ENCODE data around the gene EMC8.
"Not testable (repeated sequence)": the region's sequence is repeated elsewhere in the genome, so short reads cannot be mapped to it uniquely, and the experiment has no call there.

The EMC8 gene

GRCh38 chr16:85819771-85820170 is 20.4 kb upstream of the EMC8 start:
- in situ Hi-C loops (cut with HindIII; ENCODE audit: low pct_unique_long_range_greater_than_20kb, low sequenced_read_pairs) = no loop called here
- DNase-seq (ENCODE audit: low read depth in 1 of 2, low spot score in 1 of 2) = no peak
- no peak for TF ChIP-seq JUND (IDR thresholded peaks at IDR 0.05; ENCODE audit: low read depth)

- in situ Hi-C loops (cut with HindIII; ENCODE audit: low pct_unique_long_range_greater_than_20kb, low sequenced_read_pairs) = no loop called here
- DNase-seq (ENCODE audit: low read depth in 1 of 2, low spot score in 1 of 2) = peak; percentile 91 to 95
- TF ChIP-seq JUND (IDR thresholded peaks at IDR 0.05; ENCODE audit: low read depth) = no peak
These were observed 19.9 kb upstream of the EMC8 start for GRCh38 chr16:85819245-85819644.

- DNase-seq (ENCODE audit: low read depth in 1 of 2, low spot score in 1 of 2); in situ Hi-C loops (cut with HindIII; ENCODE audit: low pct_unique_long_range_greater_than_20kb, low sequenced_read_pairs): not testable (repeated sequence)
These were observed 17.9 kb upstream of the EMC8 start for GRCh38 chr16:85817195-85817594.

- no peak for DNase-seq (ENCODE audit: low read depth in 1 of 2, low spot score in 1 of 2)
- in situ Hi-C loops (cut with HindIII; ENCODE audit: low pct_unique_long_range_greater_than_20kb, low sequenced_read_pairs) = no loop called here
- TF ChIP-seq JUND (IDR thresholded peaks at IDR 0.05; ENCODE audit: low read depth) = no peak
These were observed 16.8 kb upstream of the EMC8 start for GRCh38 chr16:85816159-85816558.

GRCh38 chr16:85812811-85813700 is 13.7 kb upstream of the EMC8 start:
- DNase-seq (ENCODE audit: low read depth in 1 of 2, low spot score in 1 of 2) = peak in 1 of 2 experiments; percentile 82
- no peak for TF ChIP-seq JUND (IDR thresholded peaks at IDR 0.05; ENCODE audit: low read depth)
- in situ Hi-C loops (cut with HindIII; ENCODE audit: low pct_unique_long_range_greater_than_20kb, low sequenced_read_pairs) = no loop called here

- DNase-seq (ENCODE audit: low read depth in 1 of 2, low spot score in 1 of 2) = no peak
- no peak for TF ChIP-seq JUND (IDR thresholded peaks at IDR 0.05; ENCODE audit: low read depth)
- in situ Hi-C loops (cut with HindIII; ENCODE audit: low pct_unique_long_range_greater_than_20kb, low sequenced_read_pairs) = no loop called here
These were observed 12.9 kb upstream of the EMC8 start for GRCh38 chr16:85812031-85812807.

GRCh38 chr16:85810742-85811115 is 11.4 kb upstream of the EMC8 start:
- DNase-seq (ENCODE audit: low read depth in 1 of 2, low spot score in 1 of 2) = no peak
- TF ChIP-seq JUND (IDR thresholded peaks at IDR 0.05; ENCODE audit: low read depth) = no peak
- in situ Hi-C loops (cut with HindIII; ENCODE audit: low pct_unique_long_range_greater_than_20kb, low sequenced_read_pairs) = no loop called here

GRCh38 chr16:85810097-85810741 is 10.9 kb upstream of the EMC8 start:
- in situ Hi-C loops (cut with HindIII; ENCODE audit: low pct_unique_long_range_greater_than_20kb, low sequenced_read_pairs) = no loop called here
- no peak for TF ChIP-seq JUND (IDR thresholded peaks at IDR 0.05; ENCODE audit: low read depth)
- no peak for DNase-seq (ENCODE audit: low read depth in 1 of 2, low spot score in 1 of 2)

GRCh38 chr16:85809645-85810044 is 10.3 kb upstream of the EMC8 start:
- no peak for DNase-seq (ENCODE audit: low read depth in 1 of 2, low spot score in 1 of 2)
- in situ Hi-C loops (cut with HindIII; ENCODE audit: low pct_unique_long_range_greater_than_20kb, low sequenced_read_pairs) = no loop called here
- TF ChIP-seq JUND (IDR thresholded peaks at IDR 0.05; ENCODE audit: low read depth) = no peak

- in situ Hi-C loops (cut with HindIII; ENCODE audit: low pct_unique_long_range_greater_than_20kb, low sequenced_read_pairs) = no loop called here
- no peak for DNase-seq (ENCODE audit: low read depth in 1 of 2, low spot score in 1 of 2)
- TF ChIP-seq JUND (IDR thresholded peaks at IDR 0.05; ENCODE audit: low read depth) = no peak
These were observed 9.6 kb upstream of the EMC8 start for GRCh38 chr16:85808926-85809325.

- DNase-seq (ENCODE audit: low read depth in 1 of 2, low spot score in 1 of 2); in situ Hi-C loops (cut with HindIII; ENCODE audit: low pct_unique_long_range_greater_than_20kb, low sequenced_read_pairs): not testable (repeated sequence)
These were observed 8.8 kb upstream of the EMC8 start for GRCh38 chr16:85808104-85808503.

GRCh38 chr16:85807340-85807739 is 8.0 kb upstream of the EMC8 start:
- in situ Hi-C loops (cut with HindIII; ENCODE audit: low pct_unique_long_range_greater_than_20kb, low sequenced_read_pairs) = not testable (repeated sequence)

GRCh38 chr16:85806539-85806938 is 7.2 kb upstream of the EMC8 start:
- in situ Hi-C loops (cut with HindIII; ENCODE audit: low pct_unique_long_range_greater_than_20kb, low sequenced_read_pairs) = no loop called here
- TF ChIP-seq JUND (IDR thresholded peaks at IDR 0.05; ENCODE audit: low read depth) = no peak

More at GRCh38 chr16:85807340-85807739, 8.0 kb upstream of the EMC8 start:
- not testable (repeated sequence) for DNase-seq (ENCODE audit: low read depth in 1 of 2, low spot score in 1 of 2)

More at GRCh38 chr16:85806539-85806938, 7.2 kb upstream of the EMC8 start:
- no peak for DNase-seq (ENCODE audit: low read depth in 1 of 2, low spot score in 1 of 2)

Measured in T47D (cell line).